HepG2 (cell line): ENCODE data around the gene PSMC3IP. TPM values are rescaled to one million over a fixed set of nuclear protein-coding genes. Genes with fewer than 3 reads are reported as not detected.

Source experiments
- ADNP ChIP-seq: sonication (generic); formaldehyde crosslinking; IDR thresholded peaks from 2 replicates; pipeline ENCODE4 v1.4.0; 2020; ENCODE audit warnings: missing genetic modification reagents
- AGO1 ChIP-seq: fragments of 200-400 bp; formaldehyde crosslinking; IDR thresholded peaks from 2 replicates; pipeline ENCODE4 v1.6.1; 2017; ENCODE audit warnings: mild to moderate bottlenecking, low read depth, low read length, moderate library complexity; ENCODE audit not compliant: poor library complexity, severe bottlenecking
- CREB3 ChIP-seq: sonication (generic); formaldehyde crosslinking; IDR thresholded peaks from 2 replicates; pipeline ENCODE4 v1.5.0; 2020; ENCODE audit warnings: missing genetic modification reagents
- GZF1 ChIP-seq: sonication (generic); formaldehyde crosslinking; IDR thresholded peaks from 2 replicates; pipeline ENCODE4 v1.5.1; 2020; ENCODE audit warnings: mild to moderate bottlenecking, missing genetic modification reagents
- HOXA7 ChIP-seq: sonication (generic); formaldehyde crosslinking; IDR thresholded peaks from 2 replicates; pipeline ENCODE4 v1.8.1; 2022; ENCODE audit warnings: mild to moderate bottlenecking, missing genetic modification reagents, moderate library complexity
- JARID2 ChIP-seq: sonication (generic); formaldehyde crosslinking; IDR thresholded peaks from 2 replicates; pipeline ENCODE4 v1.8.1; 2023; ENCODE audit warnings: missing genetic modification reagents, inconsistent platforms; ENCODE audit not compliant: insufficient replicate concordance
- NCOA5 ChIP-seq: sonication (generic); formaldehyde crosslinking; IDR thresholded peaks from 2 replicates; pipeline ENCODE4 v1.4.0; 2020; ENCODE audit warnings: missing genetic modification reagents
- NFE2L2 ChIP-seq: fragments of 150-350 bp; IDR thresholded peaks from 2 replicates; pipeline ENCODE4 v1.6.1; 2014; ENCODE audit warnings: low read length
- RORA ChIP-seq: sonication (generic); formaldehyde crosslinking; IDR thresholded peaks from 2 replicates; pipeline ENCODE4 v1.5.0; 2020; ENCODE audit warnings: mild to moderate bottlenecking, missing genetic modification reagents, moderate library complexity
- STAT6 ChIP-seq: sonication (generic); formaldehyde crosslinking; IDR thresholded peaks from 2 replicates; pipeline ENCODE4 v1.4.0; 2020; ENCODE audit warnings: missing genetic modification reagents, mild to moderate bottlenecking, borderline replicate concordance
- TFDP1 ChIP-seq: IDR thresholded peaks from 2 replicates; pipeline ENCODE4 v1.6.1; 2016; ENCODE audit warnings: missing compliant biosample characterization, missing genetic modification reagents, borderline replicate concordance
- THRA ChIP-seq: sonication (generic); formaldehyde crosslinking; IDR thresholded peaks from 2 replicates; pipeline ENCODE4 v1.4.0; 2020; ENCODE audit warnings: missing genetic modification reagents, borderline replicate concordance
- ZNF225 ChIP-seq: sonication (generic); formaldehyde crosslinking; IDR thresholded peaks from 2 replicates; pipeline ENCODE4 v1.4.0; 2020; ENCODE audit warnings: mild to moderate bottlenecking, missing genetic modification reagents
- ZNF362 ChIP-seq: sonication (generic); formaldehyde crosslinking; IDR thresholded peaks from 2 replicates; pipeline ENCODE4 v1.4.0; 2020; ENCODE audit warnings: missing genetic modification reagents, mild to moderate bottlenecking, borderline replicate concordance
- ZNF513 ChIP-seq: sonication (generic); formaldehyde crosslinking; conservative IDR thresholded peaks from 2 replicates; pipeline ENCODE4 v1.5.0; 2020; ENCODE audit warnings: missing genetic modification reagents
- ZNF552 ChIP-seq: sonication (generic); formaldehyde crosslinking; IDR thresholded peaks from 2 replicates; pipeline ENCODE4 v1.9.0; 2022; ENCODE audit warnings: missing genetic modification reagents, mild to moderate bottlenecking, borderline replicate concordance
- ZNF703 ChIP-seq: sonication (generic); formaldehyde crosslinking; IDR thresholded peaks from 2 replicates; pipeline ENCODE4 v1.5.1; 2020; ENCODE audit warnings: missing genetic modification reagents, mild to moderate bottlenecking, moderate library complexity, borderline replicate concordance
- ZNF775 ChIP-seq: sonication (generic); formaldehyde crosslinking; IDR thresholded peaks from 2 replicates; pipeline ENCODE4 v1.4.0; 2020; ENCODE audit warnings: missing genetic modification reagents, mild to moderate bottlenecking, moderate library complexity, borderline replicate concordance
- ZSCAN31 ChIP-seq: sonication (generic); formaldehyde crosslinking; IDR thresholded peaks from 2 replicates; pipeline ENCODE4 v1.5.0; 2020; ENCODE audit warnings: low read depth, mild to moderate bottlenecking, missing genetic modification reagents
- polyA plus RNA-seq, 8 experiments: library from polyadenylated mRNA; depleted of rRNA in 3 of 8; stranded (reverse) in 7 of 8; unstranded in 1 of 8; fragments of >200 nt; fragmentation: Illumina TruSeq in 4 of 8; extraction: Trizol in 4 of 8; gene quantifications; 2 replicates each; pipeline versions ENCODE4 v1.2.1 to v1.2.3, GENCODE V29; 2011 to 2016; ENCODE audit warnings: low read depth in 4 of 8, missing spikeins in 1 of 8, mixed read lengths in 1 of 8; ENCODE audit not compliant: insufficient read depth in 1 of 8
- total RNA-seq, 5 experiments: library from RNA; depleted of rRNA; stranded (reverse); fragments of >200 nt; fragmentation: Illumina TruSeq; extraction: Trizol; gene quantifications; 2 replicates each; pipeline ENCODE4 v1.2.3, GENCODE V29; 2016; ENCODE audit warnings: low read depth in 1 of 5

PSMC3IP gene
- total and polyA plus RNA-seq, 2 of the 13 experiments (the other 11 are each of a cell fraction or from before 2014, with no cell fraction given): 6.5 to 22.4 TPM

GRCh38 chr17:42541041-42541833 is 36.3 kb downstream of the PSMC3IP start (continued):
- TF ChIP-seq ZNF362 (CRISPR knock-in tag) (no peak), RORA (CRISPR knock-in tag) (no peak), HOXA7 (CRISPR knock-in tag) (no peak), GZF1 (CRISPR knock-in tag) (0 out of 2 replicates have a peak, but pooled peaks have one; percentile 71), NFE2L2 (no peak), ZSCAN31 (CRISPR knock-in tag) (peak; percentile 61), ZNF513 (CRISPR knock-in tag) (no peak), AGO1 (no peak), THRA (CRISPR knock-in tag) (peak; percentile 57; the same call in 1 of the 2 replicates), ZNF225 (CRISPR knock-in tag) (no peak), JARID2 (CRISPR knock-in tag) (no peak), ZNF775 (CRISPR knock-in tag) (no peak), TFDP1 (CRISPR knock-in tag) (peak; percentile 85; the same call in 1 of the 2 replicates), ZNF703 (no peak), ZNF552 (CRISPR knock-in tag) (no peak), CREB3 (CRISPR knock-in tag) (peak; percentile 87; the same call in 1 of the 2 replicates), NCOA5 (CRISPR knock-in tag) (no peak), STAT6 (no peak), ADNP (CRISPR knock-in tag) (no peak)
